GM15510 (cell line): ENCODE measurements around the gene NBL1.

Experiments
- POLR2A ChIP-seq: IDR thresholded peaks from 3 replicates; pipeline ENCODE4 v1.6.1; 2011; ENCODE audit warnings: borderline replicate concordance; ENCODE audit not compliant: insufficient read length; ENCODE audit errors: extremely low read depth

The NBL1 gene

GRCh38 chr1:19695772-19696171 is 51.7 kb downstream of the NBL1 start:
- TF ChIP-seq POLR2A = no peak

DNA sequence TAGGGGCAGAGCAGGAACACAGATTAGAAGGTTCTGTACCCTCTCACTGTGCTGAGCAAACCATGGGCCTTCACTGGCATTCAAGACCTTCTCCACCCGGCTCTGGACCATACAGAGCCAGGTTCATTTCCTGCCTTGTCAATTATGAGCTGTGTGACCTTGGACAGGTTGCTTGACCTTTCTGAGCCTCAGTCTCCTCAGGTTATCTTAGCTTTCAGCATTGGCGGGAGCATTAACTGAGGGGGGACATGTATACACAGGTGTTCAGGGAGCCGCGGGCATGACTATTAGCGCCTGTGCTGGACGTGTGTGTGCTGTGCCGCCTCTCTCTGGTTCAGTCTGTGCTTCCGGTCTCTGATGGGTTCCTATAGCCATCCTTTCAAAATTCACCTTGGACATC is 52.7 kb downstream of the NBL1 start:
- no peak for TF ChIP-seq POLR2A

DNA sequence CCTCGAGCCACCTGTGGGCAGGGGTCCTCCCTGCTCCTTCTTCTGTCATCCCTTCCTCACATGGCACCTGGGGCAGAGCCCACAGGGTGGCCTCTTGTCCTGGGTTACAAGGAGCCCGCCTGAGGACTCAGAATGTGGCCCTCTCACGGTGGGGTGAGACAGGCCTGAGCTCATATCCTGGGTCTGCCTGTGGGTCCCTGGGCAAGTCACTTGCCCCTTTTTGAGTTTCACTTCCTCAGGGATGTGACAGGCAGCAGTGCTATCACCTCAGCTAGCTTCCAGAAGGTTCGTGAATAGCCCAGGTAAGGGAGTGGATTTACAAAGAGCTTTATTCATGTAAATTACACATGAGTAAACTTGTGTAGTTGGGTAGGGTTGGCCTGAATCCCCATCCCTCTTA is 54.1 kb downstream of the NBL1 start:
- no peak for TF ChIP-seq POLR2A

DNA sequence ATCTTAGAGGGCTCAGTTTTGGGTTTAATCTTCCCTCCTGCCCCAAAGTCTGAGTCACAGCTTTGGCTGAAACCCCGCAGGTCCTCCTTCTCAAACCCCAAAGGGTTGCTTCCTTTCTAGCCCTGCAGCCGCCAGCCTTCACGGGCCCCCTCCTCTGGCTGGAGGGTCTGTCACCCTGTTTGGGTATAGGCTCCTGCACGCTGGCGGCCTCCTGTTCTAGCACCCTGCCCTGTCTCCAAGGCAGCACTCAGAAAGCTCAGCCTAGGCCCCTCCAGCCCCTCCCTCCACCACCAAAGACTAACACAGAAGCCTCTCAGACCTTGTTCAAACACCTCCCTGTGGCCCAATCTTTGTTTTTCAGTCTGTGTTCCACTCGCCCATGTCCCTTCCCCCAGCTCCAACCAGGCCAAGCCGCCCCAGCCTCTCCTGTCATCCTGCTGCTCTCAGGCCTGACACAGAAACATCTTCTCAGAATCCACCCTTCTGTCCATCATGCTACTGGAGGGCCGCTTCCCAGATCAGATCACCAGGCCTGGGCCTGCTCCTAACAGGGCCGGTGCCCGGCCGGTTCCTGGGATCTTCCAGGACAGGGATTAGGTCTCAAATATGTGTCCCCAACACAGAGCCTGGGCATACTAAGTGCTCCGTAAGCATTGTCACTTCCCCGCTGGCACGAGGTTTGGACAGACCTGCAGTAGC is 56.1 kb downstream of the NBL1 start:
- no peak for TF ChIP-seq POLR2A

DNA sequence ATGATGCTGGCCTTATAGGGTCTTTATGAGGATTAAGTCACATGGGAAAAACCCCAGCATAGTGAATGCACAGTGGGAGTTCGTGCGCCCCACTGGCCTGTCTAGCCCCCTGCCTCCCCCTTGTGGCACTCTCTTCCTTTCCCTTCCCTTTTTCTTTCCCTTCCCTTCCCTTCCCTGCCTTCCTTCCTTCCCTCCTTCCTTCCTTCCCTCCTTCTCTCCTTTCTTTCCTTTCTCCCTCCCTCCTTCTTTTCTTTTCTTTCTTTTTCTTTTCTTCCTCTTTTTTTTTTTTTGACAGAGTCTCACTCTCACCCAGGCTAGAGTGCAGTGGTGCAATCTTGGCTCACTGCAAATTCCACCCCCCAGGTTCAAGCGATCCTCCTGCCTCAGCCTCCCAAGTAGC is 59.2 kb downstream of the NBL1 start:
- no peak for TF ChIP-seq POLR2A

DNA sequence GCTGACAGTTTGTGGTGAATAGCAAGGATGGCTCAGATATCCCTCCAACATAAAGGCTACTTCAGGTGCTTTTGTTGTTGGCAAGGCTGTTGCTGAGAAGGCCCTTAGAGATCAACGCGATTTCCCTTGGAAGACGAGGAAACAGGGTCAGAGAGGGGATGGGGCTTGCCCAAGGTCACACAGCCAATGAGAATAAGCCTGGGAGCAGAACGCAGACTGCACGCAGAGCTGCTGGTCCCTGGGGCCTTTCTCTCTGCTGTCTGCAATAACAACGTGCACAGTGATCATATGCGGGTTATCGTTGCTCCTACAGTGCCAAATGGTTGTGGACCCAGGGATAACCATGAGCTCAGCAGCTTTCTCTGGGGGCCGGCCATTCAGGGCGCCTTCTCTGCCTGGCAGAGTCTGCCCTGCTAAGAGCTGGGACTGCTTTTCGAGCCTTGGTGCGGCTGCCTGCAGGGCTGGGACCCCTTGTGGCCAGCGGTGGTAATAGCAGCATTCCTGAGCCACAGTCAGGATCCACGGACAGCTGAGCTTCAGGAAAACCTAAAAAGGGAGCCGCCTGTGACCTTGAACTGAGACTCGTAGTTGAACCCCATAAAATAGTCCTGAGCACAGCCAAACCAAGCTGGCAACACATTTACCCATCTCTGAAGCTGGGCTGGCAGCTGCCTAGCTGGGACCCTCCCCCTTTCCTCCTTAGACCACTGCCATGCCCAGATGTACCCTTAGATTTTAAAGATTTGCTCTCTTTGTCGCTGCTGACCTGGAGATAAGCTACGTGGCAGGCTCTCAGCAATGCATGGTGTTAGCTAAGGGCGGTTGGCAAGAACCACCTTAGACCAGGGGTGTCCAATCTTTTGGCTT is 60.4 kb downstream of the NBL1 start:
- TF ChIP-seq POLR2A = no peak

DNA sequence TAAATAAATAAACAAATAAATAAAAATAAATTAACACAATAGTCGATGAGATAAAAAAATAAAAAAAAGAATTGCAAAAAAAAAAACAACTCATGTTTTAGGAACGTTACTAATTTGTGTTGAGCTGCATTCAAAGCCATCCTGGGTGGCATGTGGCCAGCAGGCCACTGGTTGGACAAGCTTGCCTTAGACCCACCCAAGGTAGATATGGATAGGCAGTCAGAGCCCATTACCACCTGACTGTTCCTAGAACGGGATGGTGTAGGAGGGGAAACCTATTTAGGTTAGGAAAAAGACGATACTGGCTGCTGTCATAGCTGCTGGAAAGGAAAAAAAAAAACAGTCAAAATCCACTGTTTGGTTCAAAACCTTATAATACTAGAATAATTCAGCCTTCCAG is 61.4 kb downstream of the NBL1 start:
- TF ChIP-seq POLR2A = no peak

DNA sequence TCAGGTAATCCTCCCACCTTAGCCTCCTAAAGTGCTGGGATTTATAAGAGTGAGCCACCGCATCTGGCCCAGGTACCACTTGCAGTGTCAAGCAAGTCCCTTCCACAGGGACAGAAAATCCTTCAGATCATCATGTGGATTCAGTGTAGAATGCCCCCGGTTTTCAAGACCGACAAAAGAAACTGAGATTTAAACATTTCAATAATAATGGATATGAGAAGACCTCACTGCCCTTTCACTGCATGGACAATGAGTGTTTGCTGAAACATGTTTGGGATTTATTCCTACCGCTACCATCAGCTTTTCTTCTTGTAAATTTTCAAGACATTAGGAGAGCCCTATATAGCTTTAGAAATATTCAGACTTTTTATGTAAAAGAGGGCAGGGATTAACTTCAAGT is 62.0 kb downstream of the NBL1 start:
- no peak for TF ChIP-seq POLR2A
